T-helper 1 cell treated with Interleukin-12 subunit alpha and Interleukin-12 subunit beta and Interleukin-4 antibody, amounts not matched to agents 30 μg/mL and 1 μg/mL, for 36 hours (primary cell): ENCODE measurements around the gene NUP205.
"Not testable (repeated sequence)": the region's sequence is repeated elsewhere in the genome, so short reads cannot be mapped to it uniquely, and the experiment has no call there.

ENCODE experiments used
- H3K27ac Mint-ChIP-seq: one replicate; pipeline ENCODE4 v1.8.0; 2021; ENCODE audit warnings: mild to moderate bottlenecking, mixed read lengths
- H3K27me3 Mint-ChIP-seq: one replicate; pipeline ENCODE4 v1.8.0; 2021; ENCODE audit warnings: low read depth, mixed read lengths
- H3K36me3 Mint-ChIP-seq: one replicate; pipeline ENCODE4 v1.8.0; 2021; ENCODE audit warnings: low read depth, mixed read lengths
- H3K4me1 Mint-ChIP-seq: one replicate; pipeline ENCODE4 v1.8.0; 2021; ENCODE audit warnings: low read depth, mixed read lengths
- H3K4me3 Mint-ChIP-seq: one replicate; pipeline ENCODE4 v1.8.0; 2021; ENCODE audit warnings: mild to moderate bottlenecking, moderate library complexity, mixed read lengths
- H3K9me3 Mint-ChIP-seq: one replicate; pipeline ENCODE4 v1.8.0; 2021; ENCODE audit warnings: mixed read lengths

Gene NUP205

DNA sequence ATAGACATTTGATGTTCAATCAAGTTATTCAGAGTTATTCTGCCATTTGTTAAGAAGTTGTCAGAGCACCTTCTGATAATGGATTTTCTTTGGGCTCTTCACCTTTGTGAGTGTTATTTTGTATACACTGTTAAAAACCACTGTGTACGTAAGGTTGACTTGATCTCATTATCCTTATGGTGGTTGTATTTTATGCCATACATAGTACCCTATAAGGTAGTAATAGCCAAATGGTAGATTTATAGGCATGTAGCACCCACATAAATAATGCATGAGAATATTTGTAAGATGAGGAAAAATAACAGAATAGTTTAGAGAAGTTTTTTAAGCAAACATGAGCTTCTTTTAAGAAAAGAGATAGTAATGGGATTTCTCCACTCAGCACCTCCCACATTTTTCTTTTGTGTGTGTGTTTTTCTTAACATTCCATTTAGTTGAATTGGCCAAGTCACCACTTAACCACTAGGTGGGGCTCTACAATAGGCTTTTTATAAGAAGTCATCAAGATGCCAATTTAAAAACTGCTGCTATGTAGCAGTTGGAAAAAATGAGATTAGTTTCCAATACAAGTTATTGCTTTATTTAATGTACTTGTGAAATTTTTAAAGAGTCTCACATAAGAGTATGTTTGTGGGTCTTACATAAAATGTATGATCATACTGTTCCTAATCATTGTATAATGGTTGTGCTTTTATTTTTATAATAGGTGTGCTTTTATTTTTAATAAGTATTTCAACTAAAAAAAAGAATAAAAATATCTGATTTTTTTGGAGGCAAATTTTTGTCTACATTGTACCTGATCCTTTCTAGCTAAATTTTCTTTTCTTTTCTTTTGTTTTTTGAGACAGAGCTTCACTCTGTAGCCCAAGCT is 63.5 kb downstream of the NUP205 start:
- H3K4me3 Mint-ChIP-seq: no peak overlapping the region
- no peaks in the 10 kb centered on the region for H3K4me1 Mint-ChIP-seq
- no peaks in the 10 kb centered on the region for H3K9me3 Mint-ChIP-seq
- no peak overlapping the region for H3K27ac Mint-ChIP-seq
- peaks cover 33% of the 10 kb centered on the region for H3K36me3 Mint-ChIP-seq
- no peaks in the 10 kb centered on the region for H3K27me3 Mint-ChIP-seq

DNA sequence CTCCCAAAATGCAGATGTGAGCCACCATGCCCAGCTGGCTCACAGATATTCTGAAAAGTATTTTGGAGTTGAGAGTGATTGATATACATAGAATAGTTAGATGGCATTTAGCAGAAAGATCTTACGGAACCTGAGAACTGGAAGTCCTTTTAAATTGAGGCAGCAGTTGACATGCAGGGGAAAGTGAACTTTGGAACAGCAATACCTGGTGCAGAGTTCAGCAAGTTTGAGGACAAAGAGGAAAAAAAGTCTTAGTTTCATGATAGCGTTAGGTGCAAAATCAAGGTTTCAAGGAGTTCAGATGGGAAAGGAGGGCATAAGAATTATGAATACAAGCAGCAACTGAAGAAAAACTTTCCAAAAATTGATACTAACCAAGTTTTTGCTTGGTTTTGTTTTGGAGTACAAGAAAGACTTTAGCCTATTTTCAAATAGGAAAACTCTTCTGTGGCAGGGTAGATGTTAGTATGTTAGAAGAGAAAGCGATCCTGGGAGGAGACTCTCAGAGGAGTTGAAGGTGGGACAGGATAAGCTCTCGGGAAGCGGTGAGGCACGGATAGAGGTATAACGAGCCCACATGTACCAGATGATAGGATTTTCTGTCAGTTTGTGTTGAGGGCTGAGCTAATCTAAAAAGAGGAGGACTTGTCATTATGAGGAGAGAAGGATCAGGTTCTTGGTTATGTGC is 76.6 kb downstream of the NUP205 start:
- Mint-ChIP-seq H3K4me1 (no peaks in the 10 kb centered on the region), H3K36me3 (peaks cover 54% of the 10 kb centered on the region), H3K4me3 (no peak overlapping the region), H3K27me3 (no peaks in the 10 kb centered on the region), H3K9me3 (no peaks in the 10 kb centered on the region), H3K27ac (no peak overlapping the region)

DNA sequence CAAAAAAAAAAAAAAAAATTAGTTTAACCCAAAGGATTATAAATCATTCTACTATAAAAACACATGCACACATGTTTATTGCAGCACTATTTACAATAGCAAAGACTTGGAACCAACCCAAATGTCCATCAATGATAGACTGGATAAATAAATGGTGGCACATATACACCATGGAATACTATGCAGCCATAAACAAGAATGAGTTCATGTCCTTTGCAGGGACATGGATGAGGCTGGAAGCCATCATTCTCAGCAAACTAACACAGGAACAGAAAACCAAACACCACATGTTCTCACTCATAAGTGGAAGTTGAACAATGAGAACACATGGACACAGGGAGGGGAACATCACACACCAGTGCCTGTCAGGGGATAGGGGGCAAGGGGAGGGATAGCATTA is 82.0 kb downstream of the NUP205 start:
- H3K4me3 Mint-ChIP-seq, H3K4me1 Mint-ChIP-seq, H3K27ac Mint-ChIP-seq, H3K27me3 Mint-ChIP-seq, H3K9me3 Mint-ChIP-seq: not testable (repeated sequence)
- peaks cover 53% of the 10 kb centered on the region for H3K36me3 Mint-ChIP-seq

DNA sequence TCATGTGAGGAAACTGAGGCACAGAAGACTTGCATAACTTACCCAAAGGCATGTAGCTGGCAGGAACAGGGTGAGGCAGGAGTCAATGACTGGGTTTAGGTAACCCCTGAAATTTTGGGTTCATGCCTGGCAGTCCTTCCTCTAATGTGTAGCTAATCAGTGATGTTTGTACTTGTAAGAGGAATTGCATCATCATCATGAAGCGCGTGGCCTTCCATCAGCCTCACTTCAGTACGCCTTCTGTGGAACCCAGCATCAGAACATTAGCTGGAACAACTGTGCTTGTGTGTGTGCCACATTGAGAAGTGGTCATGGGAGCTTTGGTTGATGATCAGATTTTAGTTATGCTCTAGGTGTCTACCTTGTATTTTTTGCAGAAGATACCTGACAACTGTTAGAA is 86.4 kb downstream of the NUP205 start:
- H3K9me3 Mint-ChIP-seq: no peaks in the 10 kb centered on the region
- H3K36me3 Mint-ChIP-seq: peaks cover 37% of the 10 kb centered on the region
- H3K4me1 Mint-ChIP-seq: no peaks in the 10 kb centered on the region
- H3K27ac Mint-ChIP-seq: no peak overlapping the region
- no peaks in the 10 kb centered on the region for H3K27me3 Mint-ChIP-seq
- no peak overlapping the region for H3K4me3 Mint-ChIP-seq

DNA sequence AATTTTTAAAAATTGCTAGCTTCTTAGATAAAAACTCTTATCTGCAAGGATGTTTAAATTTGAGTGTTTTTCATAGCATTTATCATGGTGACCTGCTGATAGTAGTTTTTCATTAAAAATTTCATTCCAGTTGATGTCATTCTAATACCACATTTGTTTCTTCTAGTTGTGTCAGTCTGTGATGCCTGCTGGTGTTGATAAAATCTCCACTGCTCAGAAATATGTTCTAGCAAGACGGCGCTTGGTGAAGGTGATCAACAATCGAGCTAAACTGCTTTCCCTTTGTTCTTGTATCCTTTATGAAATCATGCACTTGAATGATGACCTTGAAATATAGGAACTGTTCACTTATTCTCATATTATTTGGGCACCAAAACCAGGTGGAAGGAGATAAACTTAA is 87.0 kb downstream of the NUP205 start:
- H3K27me3 Mint-ChIP-seq: no peaks in the 10 kb centered on the region
- H3K4me3 Mint-ChIP-seq: no peak overlapping the region
- no peaks in the 10 kb centered on the region for H3K9me3 Mint-ChIP-seq
- H3K27ac Mint-ChIP-seq: no peak overlapping the region
- peaks cover 36% of the 10 kb centered on the region for H3K36me3 Mint-ChIP-seq
- H3K4me1 Mint-ChIP-seq: no peaks in the 10 kb centered on the region

DNA sequence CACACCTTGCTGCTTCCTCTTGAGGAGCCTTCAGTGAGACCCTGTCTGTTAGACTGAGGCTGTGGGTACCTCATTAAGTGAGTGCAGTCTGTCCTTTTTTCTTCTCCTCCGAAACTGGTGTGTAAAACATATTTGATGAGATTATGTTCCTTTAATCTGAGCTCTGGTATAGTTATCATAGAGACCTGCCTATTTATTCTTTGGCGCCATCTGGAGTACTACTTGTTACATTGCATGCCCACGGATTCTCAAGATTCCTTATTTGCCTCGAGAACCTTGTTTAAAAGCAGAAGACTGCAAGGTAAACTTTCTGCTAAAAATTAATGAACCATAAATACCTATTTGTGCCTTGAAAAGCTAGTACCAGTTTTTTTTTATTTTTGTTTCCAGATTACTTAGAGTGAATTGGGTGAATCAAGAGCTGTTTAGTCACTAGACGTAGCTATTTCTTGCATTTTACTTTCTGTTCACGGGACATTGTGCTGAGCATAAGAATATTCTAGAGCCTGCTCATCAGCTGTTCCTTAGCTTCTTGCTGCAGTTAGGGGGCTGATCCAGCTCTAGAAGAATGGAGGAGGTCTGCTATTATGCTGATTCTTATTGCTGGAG is 87.7 kb downstream of the NUP205 start:
- no peak overlapping the region for H3K4me3 Mint-ChIP-seq

DNA sequence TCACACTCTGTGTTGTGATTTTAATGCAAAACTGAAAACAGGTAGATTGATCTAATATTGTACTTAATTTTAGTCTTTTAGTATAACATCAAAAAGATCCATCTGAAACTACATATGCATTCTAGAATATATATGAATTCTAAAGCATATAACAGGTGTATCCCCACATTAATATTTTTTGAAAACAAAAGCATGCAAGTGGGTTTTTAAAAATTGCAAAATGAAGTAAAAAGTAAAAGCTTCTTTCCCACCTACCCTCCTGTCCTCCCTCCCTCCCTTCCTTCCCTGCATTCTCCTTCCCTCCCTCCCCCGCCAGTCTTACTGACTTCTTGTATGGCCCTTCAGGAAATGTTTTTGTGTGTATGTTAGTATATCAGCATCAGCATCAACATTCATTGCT is 90.0 kb downstream of the NUP205 start:
- H3K4me1 Mint-ChIP-seq: no peaks in the 10 kb centered on the region
- H3K4me3 Mint-ChIP-seq: no peak overlapping the region
- H3K27me3 Mint-ChIP-seq: no peaks in the 10 kb centered on the region
- no peaks in the 10 kb centered on the region for H3K9me3 Mint-ChIP-seq
- H3K36me3 Mint-ChIP-seq: peaks cover 23% of the 10 kb centered on the region
- H3K27ac Mint-ChIP-seq: no peak overlapping the region

More for the DNA sequence above, 87.7 kb downstream of the NUP205 start:
- no peaks in the 10 kb centered on the region for H3K4me1 Mint-ChIP-seq
- H3K36me3 Mint-ChIP-seq: peaks cover 31% of the 10 kb centered on the region
- H3K27me3 Mint-ChIP-seq: no peaks in the 10 kb centered on the region
- no peak overlapping the region for H3K27ac Mint-ChIP-seq
- no peaks in the 10 kb centered on the region for H3K9me3 Mint-ChIP-seq

DNA sequence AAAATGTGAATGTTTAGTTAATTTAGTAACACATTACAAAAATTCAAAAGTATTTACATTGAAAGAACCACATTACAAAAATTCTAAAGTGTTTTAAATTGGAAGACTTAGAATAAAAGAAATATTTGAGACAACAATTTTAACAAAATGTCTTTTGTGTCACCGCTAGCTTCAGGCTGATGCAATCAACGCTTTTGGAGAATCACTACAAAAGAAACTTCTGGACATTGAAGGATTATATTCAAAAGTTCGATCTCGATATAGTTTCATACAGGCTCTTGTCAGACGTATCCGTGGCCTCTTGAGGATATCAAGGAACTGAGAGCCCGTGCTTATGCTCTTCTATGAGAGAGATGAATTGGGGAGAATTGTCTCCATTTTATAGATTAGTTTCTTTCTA is 90.5 kb downstream of the NUP205 start:
- Mint-ChIP-seq H3K4me1 (no peaks in the 10 kb centered on the region), H3K27ac (no peak overlapping the region), H3K9me3 (no peaks in the 10 kb centered on the region), H3K27me3 (no peaks in the 10 kb centered on the region), H3K36me3 (peaks cover 23% of the 10 kb centered on the region), H3K4me3 (no peak overlapping the region)

DNA sequence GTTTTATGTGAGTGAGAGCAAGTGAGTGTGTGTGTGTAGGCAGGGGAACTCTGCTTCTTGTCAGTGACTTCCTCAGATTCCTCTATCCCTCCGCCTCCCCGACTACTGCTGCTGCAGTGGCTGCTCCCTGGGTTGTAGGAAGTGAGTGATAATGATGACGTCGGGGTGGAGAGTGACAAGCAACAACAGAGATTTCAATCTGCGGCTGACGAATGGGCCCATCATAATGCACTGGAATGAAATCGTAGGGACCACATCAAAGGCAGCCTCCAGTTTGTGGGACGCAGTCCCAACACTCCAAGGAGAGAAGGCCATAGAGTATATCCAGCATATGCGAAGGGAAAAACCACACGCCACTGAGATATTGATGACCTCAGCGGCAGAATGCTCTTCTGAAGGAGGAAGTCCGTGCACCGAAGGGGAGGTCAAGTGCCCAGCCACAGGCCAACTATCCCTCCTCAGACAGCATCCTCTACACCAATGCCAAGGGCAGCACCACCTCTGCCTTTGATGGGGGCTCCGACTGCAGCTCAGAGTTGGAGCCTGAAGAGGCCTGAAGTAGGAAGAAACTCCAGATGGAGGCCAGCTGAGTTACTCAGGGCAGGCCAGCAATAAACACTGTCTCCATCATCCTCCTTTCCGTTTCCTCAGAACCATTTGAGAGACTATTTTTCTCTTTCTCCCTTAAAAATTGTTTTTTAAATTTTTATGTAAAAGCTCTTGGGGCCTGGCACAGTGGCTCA is 93.3 kb downstream of the NUP205 start:
- no peak overlapping the region for H3K27ac Mint-ChIP-seq
- H3K36me3 Mint-ChIP-seq: peaks cover 11% of the 10 kb centered on the region
- no peaks in the 10 kb centered on the region for H3K9me3 Mint-ChIP-seq
- H3K4me3 Mint-ChIP-seq: no peak overlapping the region
- no peaks in the 10 kb centered on the region for H3K27me3 Mint-ChIP-seq
- H3K4me1 Mint-ChIP-seq: no peaks in the 10 kb centered on the region

DNA sequence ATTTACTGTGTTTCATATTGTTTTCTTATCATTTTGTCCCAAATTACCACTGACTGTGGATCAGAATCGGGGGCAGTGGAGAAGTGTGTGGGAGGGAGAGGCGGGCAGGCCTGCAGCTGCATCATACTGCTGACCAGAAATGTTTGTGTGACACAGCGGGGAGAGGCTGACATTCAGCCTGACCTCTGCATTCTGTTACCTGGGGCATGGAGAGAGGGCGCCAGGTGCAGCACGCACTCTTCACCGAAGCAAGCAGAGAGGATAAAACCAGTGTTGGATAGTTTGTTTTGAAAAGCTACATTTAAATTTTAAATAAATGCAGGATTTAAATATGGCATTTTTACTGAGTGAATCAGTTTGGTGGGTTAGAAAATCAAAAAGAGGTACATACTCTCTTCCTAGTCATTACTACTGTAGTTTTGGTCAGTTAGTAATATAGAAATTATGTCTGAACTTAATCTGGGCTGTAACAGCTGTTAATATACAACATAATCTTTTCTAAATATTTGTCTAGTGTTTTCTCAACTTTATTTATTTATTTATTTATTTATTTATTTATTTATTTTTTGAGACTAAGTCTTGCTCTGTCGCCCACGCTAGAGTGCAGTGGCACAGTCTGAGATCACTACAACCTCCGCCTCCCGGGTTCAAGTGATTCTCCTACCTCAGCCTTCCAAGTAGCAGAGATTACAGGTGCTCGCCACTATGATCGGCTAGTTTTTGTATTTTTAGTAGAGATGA is 95.8 kb downstream of the NUP205 start:
- no peaks in the 10 kb centered on the region for H3K9me3 Mint-ChIP-seq
- no peak overlapping the region for H3K4me3 Mint-ChIP-seq
- no peaks in the 10 kb centered on the region for H3K27me3 Mint-ChIP-seq
- H3K36me3 Mint-ChIP-seq: peaks cover 6% of the 10 kb centered on the region
- H3K27ac Mint-ChIP-seq: no peak overlapping the region
- no peaks in the 10 kb centered on the region for H3K4me1 Mint-ChIP-seq

GRCh38 chr7:135658564-135658963 is 100.8 kb downstream of the NUP205 start:
- Mint-ChIP-seq H3K4me1 (peaks cover 12% of the 10 kb centered on the region), H3K4me3 (no peak overlapping the region), H3K27ac (no peak overlapping the region), H3K9me3 (no peaks in the 10 kb centered on the region), H3K36me3 (peaks cover 4% of the 10 kb centered on the region), H3K27me3 (no peaks in the 10 kb centered on the region)

- Mint-ChIP-seq H3K4me3 (no peak overlapping the region), H3K4me1 (peaks cover 12% of the 10 kb centered on the region), H3K9me3 (no peaks in the 10 kb centered on the region), H3K27ac (no peak overlapping the region), H3K36me3 (peaks cover 4% of the 10 kb centered on the region), H3K27me3 (no peaks in the 10 kb centered on the region)
Observed at GRCh38 chr7:135659159-135659846, 101.6 kb downstream of the NUP205 start.

DNA sequence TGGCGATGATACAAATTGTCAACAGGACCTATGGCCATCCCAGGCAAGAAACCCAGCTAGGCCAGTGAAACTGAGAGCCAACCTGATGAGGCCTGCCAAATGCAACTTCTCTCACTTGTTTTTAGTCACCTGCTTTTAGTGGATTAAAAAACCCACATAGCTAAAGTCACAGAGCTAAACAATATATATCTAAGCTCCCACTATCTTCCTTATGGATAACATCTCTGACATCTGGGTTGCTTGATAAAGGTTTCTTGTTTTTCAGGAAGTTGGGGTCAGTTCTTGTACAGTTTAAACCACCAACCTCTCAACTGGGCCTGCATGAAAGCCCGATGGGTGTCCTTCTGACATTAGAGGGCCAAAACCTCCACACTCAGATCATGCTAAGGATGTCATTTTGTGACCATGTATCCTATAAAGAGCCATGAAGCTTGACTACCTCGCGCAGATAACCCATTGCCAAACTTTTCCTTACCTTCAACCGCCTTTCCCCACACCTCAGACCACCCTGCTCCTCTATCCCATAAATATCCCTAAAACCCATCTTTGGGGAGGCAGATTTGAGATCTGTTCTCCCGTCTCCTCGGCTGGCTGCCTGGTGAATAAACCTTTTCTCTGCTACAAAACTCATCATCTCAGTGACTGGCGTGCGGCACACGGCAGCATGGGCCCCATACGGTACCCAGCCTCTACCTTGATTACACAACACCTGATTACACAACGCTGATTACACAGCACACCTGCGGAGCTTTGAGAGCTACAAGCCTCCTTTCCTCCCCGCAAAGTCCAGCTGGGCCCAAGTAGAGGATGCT is 103.8 kb downstream of the NUP205 start:
- H3K9me3 Mint-ChIP-seq: no peaks in the 10 kb centered on the region
- H3K27me3 Mint-ChIP-seq: no peaks in the 10 kb centered on the region

More for the DNA sequence above, 103.8 kb downstream of the NUP205 start:
- H3K36me3 Mint-ChIP-seq: peaks cover 8% of the 10 kb centered on the region
- peak overlapping the region; percentile 92 for H3K27ac Mint-ChIP-seq
- peaks cover 15% of the 10 kb centered on the region for H3K4me1 Mint-ChIP-seq
- peak overlapping the region; percentile 94 for H3K4me3 Mint-ChIP-seq
